HCT116 (cell line): ENCODE results near the gene TLE3. TPM values are rescaled to one million over a fixed set of nuclear protein-coding genes. Genes with fewer than 3 reads are reported as not detected.

ENCODE experiments used
- ATAC-seq: fragments of 200-7000 bp; cut with Tn5 transposase; 2 replicates; pipeline ENCODE4 v1.9.1; 2020; ENCODE audit warnings: mild to moderate bottlenecking, moderate library complexity
- BruUV-seq: library from RNA; stranded (reverse); fragments of 400-500 nt; replicated peaks from 2 replicates; lab custom pipeline; 2021; lab: Mats Ljungman, UMichigan
- CTCF ChIA-PET: fragments of 300-600 bp; sonication (Branson Sonifier 250); formaldehyde crosslinking; loops from one replicate; lab custom pipeline; 2021; ENCODE audit warnings: antibody characterized with exemption; lab: Charles Lee
- POLR2A ChIA-PET: fragments of 300-600, 350-600 bp; sonication (Branson Sonifier 250); formaldehyde crosslinking; loops from one replicate; lab custom pipeline; 2021; ENCODE audit warnings: antibody characterized with exemption; lab: Charles Lee
- RAD21 ChIA-PET, 2 experiments: fragments of 300-600 bp; sonication (Branson Sonifier 250); formaldehyde crosslinking; loops; one replicate each; lab custom pipeline; 2023; ENCODE audit warnings: low total read pairs in 2 of 2; ENCODE audit not compliant: uncharacterized antibody in 2 of 2, unreplicated experiment in 2 of 2, low non-redundant PET in 1 of 2; lab: Charles Lee
- DNase-seq: peaks from one replicate; pipeline ENCODE4 v3.0.0-alpha.2; 2010; ENCODE audit warnings: low read depth, low spot score
- H2AFZ ChIP-seq: fragments of 200-600 bp; shearing (Covaris generic), sonication (generic); 2 replicates; pipeline ENCODE4 v1.6.1; 2017; ENCODE audit warnings: low read depth, mixed run types, mixed read lengths, antibody characterized with exemption, low read length; ENCODE audit not compliant: poor library complexity, severe bottlenecking
- H3K27ac ChIP-seq: 2 replicates; pipeline ENCODE4 v1.5.1; 2012; ENCODE audit warnings: low read depth, low read length
- H3K27me3 ChIP-seq: fragments of 200-600 bp; sonication (generic); 2 replicates; pipeline ENCODE4 v1.6.1; 2016; ENCODE audit warnings: mixed run types, low read length, mixed read lengths; ENCODE audit not compliant: insufficient read depth
- H3K36me3 ChIP-seq, 2 experiments: fragments of 200-500 bp in 1 of 2; fragments of 200-600 bp in 1 of 2; sonication (Bioruptor generic) in 1 of 2; sonication (generic) in 1 of 2; 2 replicates each; pipeline versions ENCODE4 v1.5.1 to v1.6.1; 2014 to 2016; ENCODE audit warnings: low read length in 2 of 2, inconsistent platforms in 1 of 2, mixed read lengths in 1 of 2, mixed run types in 1 of 2; ENCODE audit not compliant: insufficient read depth in 2 of 2, control insufficient read depth in 1 of 2
- H3K4me1 ChIP-seq, 2 experiments: fragments of 200-600 bp in 1 of 2; sonication (generic) in 1 of 2; 2 replicates each; pipeline versions ENCODE4 v1.5.1 to v1.6.1; 2012 to 2017; ENCODE audit warnings: low read length in 2 of 2, inconsistent platforms in 1 of 2, mild to moderate bottlenecking in 1 of 2, mixed read lengths in 1 of 2, mixed run types in 1 of 2, moderate library complexity in 1 of 2; ENCODE audit not compliant: insufficient read depth in 2 of 2, control insufficient read depth in 1 of 2
- H3K4me2 ChIP-seq: fragments of 200-600 bp; sonication (generic); 2 replicates; pipeline ENCODE4 v1.6.1; 2017; ENCODE audit warnings: mixed run types, low read length, mixed read lengths
- H3K4me3 ChIP-seq, 2 experiments: fragments of 200-600 bp in 1 of 2; sonication (generic) in 1 of 2; replicated peaks in 1 of 2; 2 replicates each; pipeline ENCODE4 v1.5.1; 2011 to 2016; ENCODE audit warnings: low read length in 2 of 2, control low read depth in 1 of 2, low read depth in 1 of 2, mild to moderate bottlenecking in 1 of 2, mixed read lengths in 1 of 2, mixed run types in 1 of 2
- H3K79me2 ChIP-seq: fragments of 200-600 bp; sonication (generic); 2 replicates; pipeline ENCODE4 v1.6.1; 2017; ENCODE audit warnings: mild to moderate bottlenecking, mixed run types, low read length, moderate library complexity, mixed read lengths; ENCODE audit not compliant: insufficient read depth
- H3K9ac ChIP-seq: fragments of 200-600 bp; sonication (generic); 2 replicates; pipeline ENCODE4 v1.6.1; 2016; ENCODE audit warnings: low read length, mixed read lengths
- H3K9me2 ChIP-seq: fragments of 200-600 bp; sonication (generic), shearing (Covaris generic); 2 replicates; pipeline ENCODE4 v1.6.1; 2017; ENCODE audit warnings: mixed run types, mild to moderate bottlenecking, moderate library complexity; ENCODE audit not compliant: insufficient read depth
- H3K9me3 ChIP-seq, 2 experiments: fragments of 200-500 bp in 1 of 2; fragments of 200-600 bp in 1 of 2; sonication (Bioruptor generic) in 1 of 2; sonication (generic) in 1 of 2; 2 replicates each; pipeline ENCODE4 v1.6.1; 2014 to 2017; ENCODE audit warnings: low read length in 2 of 2, mixed read lengths in 2 of 2, inconsistent platforms in 1 of 2, low read depth in 1 of 2, mild to moderate bottlenecking in 1 of 2, mixed run types in 1 of 2, moderate library complexity in 1 of 2; ENCODE audit not compliant: control insufficient read depth in 1 of 2, insufficient read depth in 1 of 2
- H4K20me1 ChIP-seq: fragments of 200-600 bp; sonication (generic), shearing (Covaris generic); 2 replicates; pipeline ENCODE4 v1.6.1; 2017; ENCODE audit warnings: mixed run types, mild to moderate bottlenecking, moderate library complexity; ENCODE audit not compliant: insufficient read depth
- CBX3 ChIP-seq: IDR thresholded peaks from 2 replicates; pipeline ENCODE4 v1.6.1; 2012; ENCODE audit warnings: low read depth
- CEBPB ChIP-seq: IDR thresholded peaks from 2 replicates; pipeline ENCODE4 v1.6.1; 2012; ENCODE audit warnings: low read depth
- EGR1 ChIP-seq: IDR thresholded peaks from 2 replicates; pipeline ENCODE4 v1.6.1; 2012; ENCODE audit warnings: low read depth
- ELF1 ChIP-seq: IDR thresholded peaks from 2 replicates; pipeline ENCODE4 v1.6.1; 2012; ENCODE audit warnings: low read depth, borderline replicate concordance
- EZH2phosphoT487 ChIP-seq: fragments of 200-600 bp; IDR thresholded peaks from 2 replicates; pipeline ENCODE4 v1.6.1; 2018; ENCODE audit warnings: antibody characterized with exemption, borderline replicate concordance
- FOSL1 ChIP-seq: IDR thresholded peaks from 2 replicates; pipeline ENCODE4 v1.6.1; 2012; ENCODE audit warnings: low read depth
- POLR2A ChIP-seq: IDR thresholded peaks from 2 replicates; pipeline ENCODE4 v1.7.0; 2011; ENCODE audit warnings: borderline replicate concordance; ENCODE audit not compliant: insufficient read depth, insufficient read length; ENCODE audit errors: extremely low read depth
- POLR2AphosphoS5 ChIP-seq: IDR thresholded peaks from 2 replicates; pipeline ENCODE4 v1.6.1; 2011; ENCODE audit warnings: mild to moderate bottlenecking, low read depth, low read length, moderate library complexity
- RAD21 ChIP-seq: IDR thresholded peaks from 2 replicates; pipeline ENCODE4 v1.6.1; 2012; ENCODE audit warnings: low read depth, mild to moderate bottlenecking
- SIN3A ChIP-seq: IDR thresholded peaks from 2 replicates; pipeline ENCODE4 v1.6.1; 2012; ENCODE audit warnings: low read depth
- SP1 ChIP-seq: IDR thresholded peaks from 2 replicates; pipeline ENCODE4 v1.6.1; 2012; ENCODE audit warnings: low read depth
- SRF ChIP-seq: IDR thresholded peaks from 2 replicates; pipeline ENCODE4 v1.6.1; 2012; ENCODE audit warnings: low read depth
- TCF7L2 ChIP-seq: IDR thresholded peaks from 2 replicates; pipeline ENCODE4 v1.7.0; 2011; ENCODE audit warnings: borderline replicate concordance, inconsistent platforms; ENCODE audit not compliant: insufficient read depth, insufficient read length; ENCODE audit errors: extremely low read depth
- YY1 ChIP-seq: IDR thresholded peaks from 2 replicates; pipeline ENCODE4 v1.6.1; 2011; ENCODE audit warnings: low read length, low read depth, moderate library complexity, mild to moderate bottlenecking; ENCODE audit not compliant: insufficient replicate concordance; ENCODE audit errors: extremely low read depth
- ZFX ChIP-seq: fragments of 450-650 bp; IDR thresholded peaks from 2 replicates; pipeline ENCODE4 v1.6.1; 2017
- ZNF274 ChIP-seq: fragments of 200-500 bp; sonication (Bioruptor generic); IDR thresholded peaks from 2 replicates; pipeline ENCODE4 v1.6.1; 2014; ENCODE audit warnings: mild to moderate bottlenecking, low read depth, low read length, inconsistent platforms
- intact Hi-C: fragments of 100-400 bp; cut with micrococcal nuclease; formaldehyde crosslinking; loops from 2 replicates; pipeline ENCODE4 v1.10.0; 2022
- total RNA-seq: library from RNA; stranded (reverse); gene quantifications from one replicate; pipeline ENCODE4 v1.2.1, GENCODE V29; 2021; ENCODE audit not compliant: unreplicated experiment
- TF ChIP-seq, protein P1 (sequence below): IDR thresholded peaks from 2 replicates; pipeline ENCODE4 v1.6.1; 2011; ENCODE audit warnings: mild to moderate bottlenecking, low read length, moderate library complexity; ENCODE audit not compliant: insufficient replicate concordance; ENCODE audit errors: extremely low read depth
- TF ChIP-seq, protein P2 (sequence below): IDR thresholded peaks from 2 replicates; pipeline ENCODE4 v1.6.1; 2012
- TF ChIP-seq, protein P3 (sequence below), 3 experiments: fragments of 200-600 bp in 1 of 3; sonication (generic) in 1 of 3; IDR thresholded peaks in 2 of 3; conservative IDR thresholded peaks in 1 of 3; 2 replicates each; pipeline ENCODE4 v1.5.1; 2012 to 2017; ENCODE audit warnings: low read depth in 2 of 3, low read length in 2 of 3, antibody characterized with exemption in 1 of 3, borderline replicate concordance in 1 of 3, control low read depth in 1 of 3, mild to moderate bottlenecking in 1 of 3, mixed read lengths in 1 of 3, mixed run types in 1 of 3, moderate library complexity in 1 of 3; ENCODE audit not compliant: insufficient read depth in 1 of 3

The TLE3 gene
- total RNA-seq, 1 experiment from 2014 or later = 53.9 TPM

DNA sequence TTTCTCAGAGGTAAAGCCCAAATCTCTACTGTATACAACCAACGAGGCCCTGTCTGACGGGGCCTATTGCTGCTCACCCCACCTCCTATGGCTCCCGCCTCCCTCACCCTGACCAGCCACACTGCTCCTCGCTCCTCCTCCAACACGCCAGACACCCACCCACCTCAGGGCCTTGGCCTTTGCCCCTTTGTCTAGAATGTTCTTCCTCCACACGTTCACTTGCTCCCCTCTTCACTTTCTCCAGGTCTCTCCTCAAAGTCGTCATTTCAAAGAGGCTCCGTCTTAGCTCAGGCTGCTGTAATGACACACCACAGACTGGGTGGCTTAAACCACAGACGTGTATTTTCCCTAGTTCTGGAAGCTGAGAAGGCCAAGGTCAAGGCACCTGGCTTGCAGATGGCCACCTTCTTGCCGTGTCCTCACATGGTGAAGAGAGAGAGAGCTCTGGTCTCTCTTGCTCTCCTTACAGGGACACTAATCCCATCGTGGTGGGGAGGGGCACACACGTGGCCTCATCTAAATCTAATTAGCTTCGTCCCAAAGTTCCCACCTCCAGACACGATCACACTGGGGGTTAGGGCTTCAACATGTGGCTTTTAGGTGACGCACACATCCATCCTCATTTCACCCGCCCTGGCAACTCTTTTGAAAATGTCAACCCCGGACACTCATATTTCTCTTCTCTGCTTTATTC, 98.2 kb downstream of the TLE3 start (continued):
- TF ChIP-seq, protein P1, sequence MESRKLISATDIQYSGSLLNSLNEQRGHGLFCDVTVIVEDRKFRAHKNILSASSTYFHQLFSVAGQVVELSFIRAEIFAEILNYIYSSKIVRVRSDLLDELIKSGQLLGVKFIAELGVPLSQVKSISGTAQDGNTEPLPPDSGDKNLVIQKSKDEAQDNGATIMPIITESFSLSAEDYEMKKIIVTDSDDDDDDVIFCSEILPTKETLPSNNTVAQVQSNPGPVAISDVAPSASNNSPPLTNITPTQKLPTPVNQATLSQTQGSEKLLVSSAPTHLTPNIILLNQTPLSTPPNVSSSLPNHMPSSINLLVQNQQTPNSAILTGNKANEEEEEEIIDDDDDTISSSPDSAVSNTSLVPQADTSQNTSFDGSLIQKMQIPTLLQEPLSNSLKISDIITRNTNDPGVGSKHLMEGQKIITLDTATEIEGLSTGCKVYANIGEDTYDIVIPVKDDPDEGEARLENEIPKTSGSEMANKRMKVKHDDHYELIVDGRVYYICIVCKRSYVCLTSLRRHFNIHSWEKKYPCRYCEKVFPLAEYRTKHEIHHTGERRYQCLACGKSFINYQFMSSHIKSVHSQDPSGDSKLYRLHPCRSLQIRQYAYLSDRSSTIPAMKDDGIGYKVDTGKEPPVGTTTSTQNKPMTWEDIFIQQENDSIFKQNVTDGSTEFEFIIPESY = no peak
- TF ChIP-seq YY1 (no peak), POLR2A (no peak), CBX3 (no peak), ZFX (no peak), RAD21 (no peak)

DNA sequence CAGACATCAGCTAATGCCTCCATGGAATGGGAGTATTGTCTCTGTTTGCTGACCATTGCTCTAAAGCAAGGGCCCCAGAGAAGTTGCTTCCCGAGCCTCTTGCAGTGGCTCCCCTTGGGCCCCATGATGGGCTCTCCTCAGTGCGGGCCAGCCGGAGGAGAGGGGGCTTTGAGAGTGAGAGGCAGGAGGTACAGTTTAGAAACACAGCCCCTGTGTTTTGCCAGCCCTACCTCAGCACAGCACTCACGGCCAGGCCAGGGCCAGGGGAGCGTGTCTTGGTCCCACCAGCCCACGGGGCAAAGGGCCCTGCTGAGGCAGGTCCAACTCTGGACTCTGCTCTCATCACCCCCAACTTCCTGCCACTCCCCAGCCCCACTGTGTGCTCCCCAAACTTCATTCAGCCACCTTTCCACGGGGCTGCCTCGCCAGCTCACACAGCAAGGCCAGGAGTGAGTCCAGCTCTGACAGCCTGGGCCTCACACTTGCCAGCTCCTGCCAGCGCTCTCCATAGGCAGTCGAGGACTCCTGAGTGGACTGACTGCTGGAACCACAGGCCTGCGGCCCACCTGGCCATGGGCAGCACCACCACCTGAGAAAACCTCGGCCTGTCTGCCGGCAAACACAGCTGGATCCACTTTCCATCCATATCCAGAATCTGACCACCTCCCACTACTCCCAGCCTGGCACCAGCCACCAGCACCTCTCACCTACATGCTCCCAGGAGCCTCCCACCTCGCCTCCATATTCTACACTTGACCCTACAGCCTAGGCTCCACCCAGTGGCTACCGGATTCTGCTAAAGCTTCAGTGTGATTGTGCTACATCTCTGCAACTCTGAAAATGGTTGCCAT, 99.0 kb downstream of the TLE3 start:
- Histone ChIP-seq H3K36me3 (no peaks in the 10 kb centered on the region), H3K27me3 (no peaks in the 10 kb centered on the region; the same call in 1 of the 2 replicates), H3K4me1 (peaks cover 5 to 7% of the 10 kb centered on the region in 2 experiments; a peak in 2 of 4 replicates), H3K79me2 (no peaks in the 10 kb centered on the region), H4K20me1 (no peaks in the 10 kb centered on the region), H3K4me2 (no peak overlapping the region), H2AFZ (no peak overlapping the region), H3K27ac (no peak overlapping the region), H3K4me3 (no peak overlapping the region), H3K9me2 (no peaks in the 10 kb centered on the region), H3K9ac (no peak overlapping the region), H3K9me3 (peaks cover 0 to 10% of the 10 kb centered on the region in 2 experiments; a peak in 2 of 4 replicates)
- DNase-seq (no peak), ATAC-seq (no peak)
- BruUV-seq = no TSS peak
- intact Hi-C loops = no loop called here
- ChIA-PET POLR2A (no interaction called here), CTCF (interaction anchor here (1.1 kb wide), 1 partner anchor 12 kb away, joined by 3 read pairs; no protein-coding TSS in a partner anchor), RAD21 (no interaction called here)
- TF ChIP-seq, protein P2, sequence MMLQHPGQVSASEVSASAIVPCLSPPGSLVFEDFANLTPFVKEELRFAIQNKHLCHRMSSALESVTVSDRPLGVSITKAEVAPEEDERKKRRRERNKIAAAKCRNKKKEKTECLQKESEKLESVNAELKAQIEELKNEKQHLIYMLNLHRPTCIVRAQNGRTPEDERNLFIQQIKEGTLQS = no peak
- TF ChIP-seq, protein P3, sequence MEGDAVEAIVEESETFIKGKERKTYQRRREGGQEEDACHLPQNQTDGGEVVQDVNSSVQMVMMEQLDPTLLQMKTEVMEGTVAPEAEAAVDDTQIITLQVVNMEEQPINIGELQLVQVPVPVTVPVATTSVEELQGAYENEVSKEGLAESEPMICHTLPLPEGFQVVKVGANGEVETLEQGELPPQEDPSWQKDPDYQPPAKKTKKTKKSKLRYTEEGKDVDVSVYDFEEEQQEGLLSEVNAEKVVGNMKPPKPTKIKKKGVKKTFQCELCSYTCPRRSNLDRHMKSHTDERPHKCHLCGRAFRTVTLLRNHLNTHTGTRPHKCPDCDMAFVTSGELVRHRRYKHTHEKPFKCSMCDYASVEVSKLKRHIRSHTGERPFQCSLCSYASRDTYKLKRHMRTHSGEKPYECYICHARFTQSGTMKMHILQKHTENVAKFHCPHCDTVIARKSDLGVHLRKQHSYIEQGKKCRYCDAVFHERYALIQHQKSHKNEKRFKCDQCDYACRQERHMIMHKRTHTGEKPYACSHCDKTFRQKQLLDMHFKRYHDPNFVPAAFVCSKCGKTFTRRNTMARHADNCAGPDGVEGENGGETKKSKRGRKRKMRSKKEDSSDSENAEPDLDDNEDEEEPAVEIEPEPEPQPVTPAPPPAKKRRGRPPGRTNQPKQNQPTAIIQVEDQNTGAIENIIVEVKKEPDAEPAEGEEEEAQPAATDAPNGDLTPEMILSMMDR (IDR thresholded peaks at IDR 0.05 in 2 of 3, conservative IDR thresholded peaks at IDR 0.05 in 1 of 3; ENCODE audit: borderline replicate concordance in 1 of 3, insufficient read depth in 1 of 3, low read depth in 2 of 3, low read length in 2 of 3) = no peak
- TF ChIP-seq EZH2phosphoT487 = no peak
- TF ChIP-seq RAD21 = no peak
- TF ChIP-seq SRF = no peak
- TF ChIP-seq SP1 = no peak
- no peak for TF ChIP-seq TCF7L2
- no peak for TF ChIP-seq CEBPB
- no peak for TF ChIP-seq POLR2AphosphoS5
- TF ChIP-seq ELF1 = no peak
- no peak for TF ChIP-seq FOSL1
- no peak for TF ChIP-seq POLR2A
- TF ChIP-seq EGR1 = no peak
- TF ChIP-seq SIN3A = no peak
- no peak for TF ChIP-seq ZNF274
